Lung (tissue), 12 donors: Measurements from ENCODE around the gene VWA5B1. TPM values are rescaled to one million over a fixed set of nuclear protein-coding genes. Genes with fewer than 3 reads are reported as not detected.

ENCODE experiments used
- ATAC-seq: fragments of 200-7000 bp; cut with Tn5 transposase; one replicate; pipeline ENCODE4 v1.9.1; 2020; ENCODE audit warnings: moderate number of reproducible peaks; ENCODE audit not compliant: insufficient read depth, low FRiP score
- DNase-seq, 3 donors: peaks; one replicate each; pipeline ENCODE4 v3.0.0-alpha.2; 2013 to 2017
- H3K27ac ChIP-seq, 2 donors: one replicate each; pipeline ENCODE4 v1.5.1; 2013; ENCODE audit warnings: mild to moderate bottlenecking in 2 of 2, moderate library complexity in 2 of 2, control low read depth in 1 of 2, inconsistent platforms in 1 of 2, low read depth in 1 of 2, low read length in 1 of 2
- H3K27me3 ChIP-seq, 3 donors: one replicate each; pipeline ENCODE4 v1.5.1; 2013; ENCODE audit warnings: low read length in 2 of 3; ENCODE audit not compliant: control insufficient read depth in 3 of 3, insufficient read depth in 3 of 3
- H3K36me3 ChIP-seq, 4 donors: one replicate each; pipeline ENCODE4 v1.5.1; 2013; ENCODE audit warnings: low read length in 4 of 4, mild to moderate bottlenecking in 1 of 4, moderate library complexity in 1 of 4; ENCODE audit not compliant: control insufficient read depth in 4 of 4, insufficient read depth in 4 of 4
- H3K4me1 ChIP-seq, 5 donors: one replicate each; pipeline ENCODE4 v1.5.1; 2013; ENCODE audit warnings: low read length in 5 of 5, mild to moderate bottlenecking in 2 of 5, moderate library complexity in 1 of 5; ENCODE audit not compliant: control insufficient read depth in 5 of 5, insufficient read depth in 5 of 5
- H3K4me3 ChIP-seq: one replicate; pipeline ENCODE4 v1.5.1; 2013; ENCODE audit warnings: mild to moderate bottlenecking, control low read depth, moderate library complexity
- H3K9ac ChIP-seq, 2 donors: one replicate each; pipeline ENCODE4 v1.5.1; 2013; ENCODE audit warnings: low read length in 2 of 2, control low read depth in 1 of 2; ENCODE audit not compliant: insufficient read depth in 1 of 2
- H3K9me3 ChIP-seq, 4 donors: one replicate each; pipeline ENCODE4 v1.5.1; 2013; ENCODE audit warnings: low read length in 3 of 4, mild to moderate bottlenecking in 1 of 4, moderate library complexity in 1 of 4; ENCODE audit not compliant: control insufficient read depth in 4 of 4, insufficient read depth in 3 of 4
- WGBS, 2 donors: extraction: QIAGEN DNeasy Blood & Tissue Kit; methylation state at CpG; one replicate each; pipeline ENCODE4 v1.1.7; 2013; 5-methylcytosine and 5-hydroxymethylcytosine counted together
- polyA plus RNA-seq, 2 donors: library from polyadenylated mRNA; stranded (reverse); fragments of 200-250 nt; gene quantifications; one replicate each; pipeline ENCODE4 v1.2.1, GENCODE V29; 2013
- total RNA-seq, 2 donors: library from RNA; depleted of rRNA in 1 of 2; stranded (reverse); fragments of >200 nt in 1 of 2; gene quantifications; one replicate each; pipeline ENCODE4 v1.2.1, GENCODE V29; 2014 to 2021
- TF ChIP-seq, protein P1 (sequence below): IDR thresholded peaks from 2 replicates; pipeline ENCODE4 v1.5.1; 2012; ENCODE audit warnings: mild to moderate bottlenecking; ENCODE audit errors: control extremely low read depth, extremely low read depth
- donor health status: control.
- donor health status: control.
- donor health status: Bipolar disorder and iron deficiency.
- donor health status: healthy.
- donor health status: DM: yes; HTN: yes; CAD: no.

VWA5B1 gene
- total and polyA plus RNA-seq, 4 donors = 0.02 to 0.40 (median 0.26) TPM

GRCh38 chr1:20298626-20299025 lies 8.0 kb downstream of the VWA5B1 start:
- no peak overlapping the region for H3K9ac ChIP-seq
- H3K9me3 ChIP-seq = no peaks in the 10 kb centered on the region
- H3K27ac ChIP-seq = no peak overlapping the region
- TF ChIP-seq, protein P1, sequence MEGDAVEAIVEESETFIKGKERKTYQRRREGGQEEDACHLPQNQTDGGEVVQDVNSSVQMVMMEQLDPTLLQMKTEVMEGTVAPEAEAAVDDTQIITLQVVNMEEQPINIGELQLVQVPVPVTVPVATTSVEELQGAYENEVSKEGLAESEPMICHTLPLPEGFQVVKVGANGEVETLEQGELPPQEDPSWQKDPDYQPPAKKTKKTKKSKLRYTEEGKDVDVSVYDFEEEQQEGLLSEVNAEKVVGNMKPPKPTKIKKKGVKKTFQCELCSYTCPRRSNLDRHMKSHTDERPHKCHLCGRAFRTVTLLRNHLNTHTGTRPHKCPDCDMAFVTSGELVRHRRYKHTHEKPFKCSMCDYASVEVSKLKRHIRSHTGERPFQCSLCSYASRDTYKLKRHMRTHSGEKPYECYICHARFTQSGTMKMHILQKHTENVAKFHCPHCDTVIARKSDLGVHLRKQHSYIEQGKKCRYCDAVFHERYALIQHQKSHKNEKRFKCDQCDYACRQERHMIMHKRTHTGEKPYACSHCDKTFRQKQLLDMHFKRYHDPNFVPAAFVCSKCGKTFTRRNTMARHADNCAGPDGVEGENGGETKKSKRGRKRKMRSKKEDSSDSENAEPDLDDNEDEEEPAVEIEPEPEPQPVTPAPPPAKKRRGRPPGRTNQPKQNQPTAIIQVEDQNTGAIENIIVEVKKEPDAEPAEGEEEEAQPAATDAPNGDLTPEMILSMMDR = no peak
- peaks cover 0 to 5% (median 2%) of the 10 kb centered on the region in 3 donors for H3K27me3 ChIP-seq
- H3K4me1 ChIP-seq = peaks cover 0 to 10% (median 0%) of the 10 kb centered on the region in 5 donors
- no peak for DNase-seq
- H3K36me3 ChIP-seq = no peaks in the 10 kb centered on the region
- ATAC-seq = no peak
- H3K4me3 ChIP-seq = no peak overlapping the region
- 68 to 74% methylated on average over 3 of the region's 3 CpGs for WGBS, 2 donors

DNA sequence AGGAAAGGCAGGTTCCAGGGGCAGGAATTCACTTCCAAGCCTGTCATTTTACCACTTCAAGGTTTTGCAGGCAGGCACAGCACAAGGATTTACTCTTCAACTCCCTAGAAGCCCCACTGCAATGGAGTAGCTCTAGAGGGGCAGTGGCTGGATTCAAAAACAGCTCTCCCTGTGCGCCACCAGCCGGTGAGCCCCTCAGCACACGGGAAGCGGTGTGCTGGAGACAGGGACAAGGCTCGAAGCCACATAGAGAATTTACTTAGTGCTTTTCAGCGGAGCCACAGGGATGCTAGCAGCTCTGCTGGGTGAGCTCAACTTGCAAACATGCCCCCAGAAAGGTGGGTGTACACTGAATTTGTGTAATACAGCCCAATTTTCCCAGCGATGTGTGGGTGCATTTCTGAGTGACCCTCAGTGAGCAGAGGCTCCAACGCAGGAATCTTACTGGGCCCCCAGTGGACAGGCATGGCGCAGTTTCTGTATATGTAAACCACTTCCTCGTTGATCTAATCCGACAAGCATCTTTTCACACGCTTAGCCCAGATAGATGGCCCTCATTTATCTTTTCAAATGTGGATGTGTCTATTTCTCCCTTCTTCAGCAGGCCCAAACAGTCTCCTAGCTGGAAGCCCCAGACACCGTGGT lies 10.9 kb downstream of the VWA5B1 start:
- no peak for ATAC-seq
- Histone ChIP-seq H3K4me3 (no peak overlapping the region), H3K27ac (no peak overlapping the region), H3K36me3 (no peaks in the 10 kb centered on the region), H3K4me1 (peaks cover 0 to 5% (median 0%) of the 10 kb centered on the region in 5 donors), H3K9ac (no peak overlapping the region), H3K27me3 (peaks cover 0 to 11% (median 0%) of the 10 kb centered on the region in 3 donors), H3K9me3 (no peaks in the 10 kb centered on the region)
- TF ChIP-seq, protein P1 = no peak
- DNase-seq = no peak
- WGBS, 2 donors = 64 to 75% methylated on average over 13 of the region's 13 CpGs

GRCh38 chr1:20302108-20302471 lies 11.4 kb downstream of the VWA5B1 start:
- Histone ChIP-seq H3K36me3 (no peaks in the 10 kb centered on the region), H3K9me3 (no peaks in the 10 kb centered on the region), H3K4me3 (no peak overlapping the region), H3K9ac (no peak overlapping the region), H3K4me1 (peaks cover 0 to 7% (median 0%) of the 10 kb centered on the region in 5 donors), H3K27ac (no peak overlapping the region), H3K27me3 (peaks cover 0 to 11% (median 0%) of the 10 kb centered on the region in 3 donors)
- WGBS, 2 donors = 64 to 70% methylated on average over 2 of the region's 2 CpGs
- DNase-seq (no peak), ATAC-seq (no peak)
- TF ChIP-seq, protein P1 = no peak

GRCh38 chr1:20307026-20307425 lies 16.4 kb downstream of the VWA5B1 start:
- peaks cover 0 to 21% (median 0%) of the 10 kb centered on the region in 5 donors for H3K4me1 ChIP-seq
- no peak overlapping the region for H3K27ac ChIP-seq
- TF ChIP-seq, protein P1 = no peak
- DNase-seq (no peak), ATAC-seq (no peak)
- H3K9me3 ChIP-seq = no peaks in the 10 kb centered on the region
- H3K27me3 ChIP-seq = peaks cover 0 to 6% (median 0%) of the 10 kb centered on the region in 3 donors
- 89% methylated on average over 7 of the region's 7 CpGs for WGBS, 2 donors
- H3K36me3 ChIP-seq = no peaks in the 10 kb centered on the region
- no peak overlapping the region for H3K4me3 ChIP-seq
- no peak overlapping the region for H3K9ac ChIP-seq
